ENCODE data around the gene TMEM187. TPM values are rescaled to one million over a fixed set of nuclear protein-coding genes. Genes with fewer than 3 reads are reported as not detected.

TMEM187 gene
- total RNA-seq, 4 donors from 2014 or later, result 3.6 to 6.9 (median 6.1) TPM

DNA sequence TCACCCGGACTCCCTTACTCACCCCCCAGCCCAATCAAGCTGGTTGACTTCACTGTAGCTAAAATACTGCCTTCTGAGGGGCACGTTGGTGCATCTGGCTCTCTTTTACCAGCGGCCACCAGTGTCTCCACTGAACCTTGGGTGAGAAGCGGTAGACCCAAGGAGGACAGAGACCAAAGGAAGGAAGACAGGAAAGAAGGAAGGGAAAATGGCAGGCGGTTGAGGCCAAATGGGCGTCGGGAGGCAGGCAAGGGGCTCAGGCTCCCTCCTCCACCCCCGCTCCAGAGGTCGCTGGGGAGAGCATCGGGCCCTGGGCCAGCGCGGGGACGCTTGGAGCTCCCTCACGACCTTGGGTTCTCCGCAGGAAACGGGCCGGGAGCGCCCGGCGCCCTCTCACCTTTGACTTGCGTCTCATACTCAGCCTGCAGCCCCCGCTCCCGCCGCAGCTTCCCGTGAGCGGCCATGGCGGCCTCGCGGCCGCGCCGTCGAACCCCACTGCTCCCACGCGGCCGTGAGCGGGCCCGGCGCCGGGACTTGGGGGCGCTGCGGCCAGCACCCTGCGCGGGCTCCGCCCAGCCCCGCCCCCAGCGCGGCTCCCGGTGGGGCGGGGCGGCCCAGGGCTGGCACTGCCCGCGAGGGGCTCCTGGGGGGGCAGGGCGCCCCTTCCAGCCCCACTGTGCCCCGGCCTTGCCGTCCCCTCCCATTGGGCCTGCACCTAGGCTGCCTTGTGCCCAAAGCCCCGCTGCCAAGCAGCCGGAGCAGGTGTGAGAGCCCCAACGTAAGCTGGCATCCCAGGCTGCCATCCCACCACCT lies 46.6 kb upstream of the TMEM187 start, which contains the start of gene ARHGAP4:
TSS of gene ARHGAP4 (minus strand) at position 526 of the 813 bp plus-strand sequence. CDS start at position 464, 62 bp downstream.
- Histone ChIP-seq H3K9me3 (no peaks in the 10 kb centered on the region), H3K4me3 (peak within 1 kb of the TSS; percentile 59 to 69 (median 63)), H3K4me1 (peaks cover 49 to 81% (median 68%) of the 10 kb centered on the region in 4 donors), H3K27ac (replicated peaks in 1 of 4) (peak within 1 kb of the TSS; percentile 88 to 97 (median 96)), H3K27me3 (no peaks in the 10 kb centered on the region), H3K36me3 (peaks cover 0 to 18% (median 12%) of the 10 kb centered on the region in 4 donors)
- intact Hi-C loops (cut with DNase I), result no loop called here
- no peak for TF ChIP-seq POLR2AphosphoS5 (IDR thresholded peaks at IDR 0.05)
- no peak for TF ChIP-seq POLR2A (IDR thresholded peaks at IDR 0.05; ENCODE audit: low read depth)
- no peak for TF ChIP-seq EP300 (IDR thresholded peaks at IDR 0.05)
- TF ChIP-seq, protein P1, sequence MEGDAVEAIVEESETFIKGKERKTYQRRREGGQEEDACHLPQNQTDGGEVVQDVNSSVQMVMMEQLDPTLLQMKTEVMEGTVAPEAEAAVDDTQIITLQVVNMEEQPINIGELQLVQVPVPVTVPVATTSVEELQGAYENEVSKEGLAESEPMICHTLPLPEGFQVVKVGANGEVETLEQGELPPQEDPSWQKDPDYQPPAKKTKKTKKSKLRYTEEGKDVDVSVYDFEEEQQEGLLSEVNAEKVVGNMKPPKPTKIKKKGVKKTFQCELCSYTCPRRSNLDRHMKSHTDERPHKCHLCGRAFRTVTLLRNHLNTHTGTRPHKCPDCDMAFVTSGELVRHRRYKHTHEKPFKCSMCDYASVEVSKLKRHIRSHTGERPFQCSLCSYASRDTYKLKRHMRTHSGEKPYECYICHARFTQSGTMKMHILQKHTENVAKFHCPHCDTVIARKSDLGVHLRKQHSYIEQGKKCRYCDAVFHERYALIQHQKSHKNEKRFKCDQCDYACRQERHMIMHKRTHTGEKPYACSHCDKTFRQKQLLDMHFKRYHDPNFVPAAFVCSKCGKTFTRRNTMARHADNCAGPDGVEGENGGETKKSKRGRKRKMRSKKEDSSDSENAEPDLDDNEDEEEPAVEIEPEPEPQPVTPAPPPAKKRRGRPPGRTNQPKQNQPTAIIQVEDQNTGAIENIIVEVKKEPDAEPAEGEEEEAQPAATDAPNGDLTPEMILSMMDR (IDR thresholded peaks at IDR 0.05), result no peak
- WGBS, result 56% methylated on average over 13 of the region's 59 CpGs
- no peak for DNase-seq (ENCODE audit: extremely low spot score)

DNA sequence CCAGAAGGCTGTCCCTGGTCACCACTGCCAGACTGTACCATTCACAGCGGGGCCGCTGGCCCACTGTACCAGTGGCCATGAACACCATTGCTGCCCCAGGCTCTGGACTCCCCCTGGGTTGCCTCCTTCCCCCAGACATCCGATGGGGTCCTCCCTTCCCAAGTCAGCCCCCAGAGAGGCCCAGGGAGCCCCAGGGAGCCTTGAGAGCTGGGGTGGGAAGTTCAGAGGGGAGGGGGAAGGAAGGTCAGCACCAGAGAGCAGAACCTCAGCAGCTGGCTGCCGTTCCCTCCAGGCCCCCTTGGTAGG lies 46.0 kb upstream of the TMEM187 start:
- TF ChIP-seq, protein P1 (IDR thresholded peaks at IDR 0.05), result no peak
- no peak for TF ChIP-seq POLR2AphosphoS5 (IDR thresholded peaks at IDR 0.05)
- no peak for TF ChIP-seq EP300 (IDR thresholded peaks at IDR 0.05)
- no peak for TF ChIP-seq POLR2A (IDR thresholded peaks at IDR 0.05; ENCODE audit: low read depth)

DNA sequence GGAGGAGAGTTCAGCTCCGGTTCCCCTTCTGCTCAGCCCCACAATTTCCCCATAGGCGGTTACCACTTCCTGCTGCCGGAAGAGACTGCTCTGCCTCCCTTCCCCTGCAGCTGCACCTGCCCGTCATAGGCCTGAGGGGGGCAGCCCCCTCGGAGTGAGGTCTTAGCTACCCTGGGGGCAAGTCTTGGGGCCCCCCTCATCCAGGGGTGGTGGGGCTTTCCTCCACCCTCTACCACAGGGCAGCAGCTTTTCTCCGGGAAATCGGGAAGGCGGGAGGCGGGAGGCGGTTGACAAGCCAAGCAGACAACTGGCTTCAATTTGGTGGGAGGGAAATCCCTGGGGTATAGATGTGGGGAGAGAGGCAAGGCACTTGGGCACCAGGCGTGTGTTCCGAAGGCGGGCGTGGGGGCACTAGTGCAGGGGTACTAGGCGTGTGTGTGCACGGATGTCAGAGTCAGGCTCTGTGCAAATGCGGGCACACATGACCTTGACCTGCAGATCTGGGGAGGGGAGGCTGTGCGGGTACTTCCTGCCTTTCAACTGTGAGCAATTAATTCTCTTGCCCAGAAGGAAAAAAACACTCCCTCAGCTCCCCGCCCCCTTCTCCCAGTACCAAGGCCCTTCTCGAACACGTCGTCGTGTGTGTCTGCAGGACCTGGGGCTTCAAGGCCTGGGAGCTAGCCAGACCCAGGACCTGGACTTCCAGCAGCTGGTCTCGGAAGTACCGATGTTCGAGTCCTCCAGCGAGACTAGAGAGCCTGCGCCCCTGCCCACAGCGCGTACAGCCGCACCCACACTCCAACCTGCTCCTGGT lies 45.5 kb upstream of the TMEM187 start:
- intact Hi-C loops (cut with DNase I), result no loop called here
- TF ChIP-seq POLR2A (IDR thresholded peaks at IDR 0.05; ENCODE audit: low read depth), result no peak
- peak in 1 of 2 donors; percentile 22 for TF ChIP-seq POLR2AphosphoS5 (IDR thresholded peaks at IDR 0.05)
- no peak for TF ChIP-seq EP300 (IDR thresholded peaks at IDR 0.05)
- TF ChIP-seq, protein P1 (IDR thresholded peaks at IDR 0.05), result no peak
- no peaks in the 10 kb centered on the region for H3K9me3 ChIP-seq

More for the DNA sequence above, 46.0 kb upstream of the TMEM187 start:
- intact Hi-C loops (cut with DNase I), result no loop called here
- no peaks in the 10 kb centered on the region for H3K27me3 ChIP-seq
- H3K9me3 ChIP-seq, result no peaks in the 10 kb centered on the region
- H3K4me3 ChIP-seq, result peak overlapping the region; percentile 59 to 69 (median 63)
- no peak for DNase-seq (ENCODE audit: extremely low spot score)
- WGBS, result 50% methylated on average over 1 of the region's 4 CpGs
- peaks cover 0 to 24% (median 18%) of the 10 kb centered on the region in 4 donors for H3K36me3 ChIP-seq
- H3K27ac ChIP-seq (replicated peaks in 1 of 4), result peak overlapping the region; percentile 88 to 97 (median 96)
- H3K4me1 ChIP-seq, result peaks cover 46 to 75% (median 62%) of the 10 kb centered on the region in 4 donors

DNA sequence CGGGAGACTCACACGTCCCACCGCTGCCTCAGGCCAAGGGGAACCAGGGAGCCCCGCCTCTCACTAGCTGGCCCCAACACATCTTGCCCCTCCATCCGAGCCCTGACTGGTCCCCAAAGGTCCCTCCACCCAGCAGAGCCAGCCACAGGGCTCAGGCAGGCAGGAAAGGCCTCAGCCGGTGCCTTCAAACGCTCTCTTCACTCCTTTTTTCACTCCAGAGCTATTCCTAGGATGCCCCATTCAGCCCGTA lies 45.0 kb upstream of the TMEM187 start:
- Histone ChIP-seq H3K36me3 (peaks cover 0 to 35% (median 29%) of the 10 kb centered on the region in 4 donors), H3K4me1 (peaks cover 37 to 73% (median 51%) of the 10 kb centered on the region in 4 donors), H3K27ac (replicated peaks in 1 of 4) (peak overlapping the region; percentile 88 to 97 (median 96)), H3K27me3 (no peaks in the 10 kb centered on the region), H3K4me3 (peak overlapping the region; percentile 59 to 69 (median 63)), H3K9me3 (no peaks in the 10 kb centered on the region)
- TF ChIP-seq, protein P1 (IDR thresholded peaks at IDR 0.05), result no peak
- TF ChIP-seq EP300 (IDR thresholded peaks at IDR 0.05) (no peak), POLR2A (IDR thresholded peaks at IDR 0.05; ENCODE audit: low read depth) (no peak), POLR2AphosphoS5 (IDR thresholded peaks at IDR 0.05) (no peak)
- WGBS, result 31% methylated on average over 8 of the region's 8 CpGs
- intact Hi-C loops (cut with DNase I), result no loop called here
- DNase-seq (ENCODE audit: extremely low spot score), result no peak

More for the DNA sequence above, 45.5 kb upstream of the TMEM187 start:
- H3K36me3 ChIP-seq, result peaks cover 0 to 30% (median 23%) of the 10 kb centered on the region in 4 donors
- no peak for DNase-seq (ENCODE audit: extremely low spot score)
- H3K4me1 ChIP-seq, result peaks cover 43 to 73% (median 56%) of the 10 kb centered on the region in 4 donors
- H3K4me3 ChIP-seq, result peak overlapping the region; percentile 59 to 69 (median 63)
- WGBS, result 51% methylated on average over 19 of the region's 31 CpGs
- peak overlapping the region; percentile 88 to 97 (median 96) for H3K27ac ChIP-seq (replicated peaks in 1 of 4)
- H3K27me3 ChIP-seq, result no peaks in the 10 kb centered on the region
